ENCODE data around the gene EFL1. TPM values are rescaled to one million over a fixed set of nuclear protein-coding genes. Genes with fewer than 3 reads are reported as not detected.

Gene EFL1
- total and polyA plus RNA-seq, 4 donors: 3.2 to 10.1 (median 6.1) TPM

DNA sequence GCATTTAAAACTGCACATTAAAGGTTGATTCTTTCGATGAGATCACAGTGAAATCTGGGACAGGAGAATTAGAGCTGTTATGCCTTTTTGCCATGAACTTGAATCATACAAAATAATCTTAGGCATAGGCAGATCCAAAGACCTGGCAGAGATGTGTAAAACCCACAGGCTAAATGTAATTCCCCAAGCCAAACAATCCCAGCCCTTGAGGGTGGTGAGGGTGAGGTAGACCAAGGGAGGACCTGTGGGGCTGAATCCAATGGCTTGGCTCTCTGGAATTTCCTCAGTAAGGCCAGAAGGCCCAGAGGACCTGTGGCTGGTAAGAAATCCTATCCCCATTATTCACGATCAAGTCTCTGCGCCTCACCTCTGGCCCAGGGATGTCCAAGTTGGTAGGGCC, 136.2 kb downstream of the EFL1 start:
- H3K9ac ChIP-seq (ENCODE audit: low read depth in 1 of 2, low read length in 2 of 2): no peak overlapping the region

DNA sequence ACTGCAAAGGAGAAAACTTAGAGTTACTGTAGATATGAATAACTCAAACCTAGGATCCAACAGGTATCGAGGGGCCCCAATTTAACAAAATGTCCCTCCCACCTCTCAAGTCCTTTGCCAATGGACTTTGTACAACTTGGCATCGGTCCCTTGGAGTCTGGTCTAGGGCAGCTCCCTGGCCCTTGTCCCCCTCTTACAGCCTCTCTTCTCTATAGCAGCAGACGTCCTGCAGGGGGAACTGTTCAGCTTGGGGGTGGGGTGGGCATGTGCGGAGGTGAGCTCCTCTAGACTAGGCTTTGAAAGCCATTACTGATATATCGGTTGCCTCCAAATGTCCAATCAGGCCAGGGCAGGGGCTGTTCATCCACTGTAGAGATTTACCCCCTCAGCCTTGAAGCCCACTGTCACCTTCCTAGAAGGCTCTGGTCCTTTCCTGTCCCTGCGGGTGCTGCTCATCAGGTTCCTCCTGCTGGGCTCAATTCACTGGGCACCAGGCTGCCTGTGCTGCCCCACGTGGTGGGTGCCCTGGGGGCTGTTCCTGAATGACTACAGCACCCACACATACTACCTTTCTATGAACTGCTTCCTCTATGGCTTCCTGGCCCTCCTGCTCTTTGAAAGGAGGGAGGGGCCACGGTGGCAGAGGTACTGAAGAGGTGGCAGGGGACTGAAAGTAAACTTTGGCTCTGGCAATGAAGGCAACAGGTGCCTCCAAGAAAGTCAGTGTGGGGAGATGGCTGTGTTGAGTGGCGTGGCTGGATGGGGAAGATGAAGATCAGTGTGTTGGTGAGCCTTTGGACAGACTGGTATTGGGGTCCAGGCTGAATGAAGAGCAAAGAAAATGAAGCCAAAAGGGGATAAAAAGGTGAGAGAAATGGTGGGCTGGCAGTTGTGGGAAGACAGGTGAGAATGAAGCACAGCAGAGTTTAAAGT, 137.9 kb downstream of the EFL1 start:
- Histone ChIP-seq H3K9ac (ENCODE audit: low read depth in 1 of 2, low read length in 2 of 2) (no peak overlapping the region), H3K4me1 (ENCODE audit: control insufficient read depth in 4 of 4, insufficient read depth in 4 of 4, low read length in 3 of 4) (peaks cover 11 to 44% (median 35%) of the 10 kb centered on the region in 4 donors), H3K36me3 (ENCODE audit: control insufficient read depth in 4 of 4, insufficient read depth in 3 of 4, low read depth in 1 of 4, low read length in 3 of 4) (no peaks in the 10 kb centered on the region), H3K4me3 (ENCODE audit: low read depth in 1 of 3, low read length in 3 of 3) (no peak overlapping the region), H3K9me3 (ENCODE audit: control insufficient read depth in 4 of 4, low read length in 3 of 4) (no peaks in the 10 kb centered on the region), H3K27ac (ENCODE audit: low read depth in 1 of 2, low read length in 2 of 2) (no peak overlapping the region), H3K27me3 (ENCODE audit: control insufficient read depth in 4 of 4, insufficient read depth in 4 of 4, low read length in 3 of 4) (no peaks in the 10 kb centered on the region)
- 65% methylated on average over 9 of the region's 9 CpGs for WGBS
- no peak for TF ChIP-seq EGR1 (IDR thresholded peaks at IDR 0.05; ENCODE audit: low read depth in 2 of 2)
- TF ChIP-seq SP1 (IDR thresholded peaks at IDR 0.05): no peak
- TF ChIP-seq ATF3 (IDR thresholded peaks at IDR 0.05): no peak
- TF ChIP-seq HNF4A (conservative IDR thresholded peaks at IDR 0.05): peak; percentile 56 to 57
- no peak for DNase-seq (ENCODE audit: low spot score)

More for the DNA sequence above, 136.2 kb downstream of the EFL1 start:
- peaks cover 11 to 44% (median 35%) of the 10 kb centered on the region in 4 donors for H3K4me1 ChIP-seq (ENCODE audit: control insufficient read depth in 4 of 4, insufficient read depth in 4 of 4, low read length in 3 of 4)
- no peaks in the 10 kb centered on the region for H3K36me3 ChIP-seq (ENCODE audit: control insufficient read depth in 4 of 4, insufficient read depth in 3 of 4, low read depth in 1 of 4, low read length in 3 of 4)
- H3K4me3 ChIP-seq (ENCODE audit: low read depth in 1 of 3, low read length in 3 of 3): no peak overlapping the region
- H3K9me3 ChIP-seq (ENCODE audit: control insufficient read depth in 4 of 4, low read length in 3 of 4): no peaks in the 10 kb centered on the region
- WGBS: over 99% methylated on average over 3 of the region's 3 CpGs
- H3K27me3 ChIP-seq (ENCODE audit: control insufficient read depth in 4 of 4, insufficient read depth in 4 of 4, low read length in 3 of 4): no peaks in the 10 kb centered on the region
- TF ChIP-seq ATF3 (IDR thresholded peaks at IDR 0.05) (no peak), HNF4G (IDR thresholded peaks at IDR 0.05) (no peak)
- TF ChIP-seq, protein P1, sequence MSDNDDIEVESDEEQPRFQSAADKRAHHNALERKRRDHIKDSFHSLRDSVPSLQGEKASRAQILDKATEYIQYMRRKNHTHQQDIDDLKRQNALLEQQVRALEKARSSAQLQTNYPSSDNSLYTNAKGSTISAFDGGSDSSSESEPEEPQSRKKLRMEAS (IDR thresholded peaks at IDR 0.05): no peak
- DNase-seq (ENCODE audit: low spot score): no peak
- no peak overlapping the region for H3K27ac ChIP-seq (ENCODE audit: low read depth in 1 of 2, low read length in 2 of 2)

GRCh38 chr15:82122746-82123400, 139.7 kb downstream of the EFL1 start:
- no peak overlapping the region for H3K9ac ChIP-seq (ENCODE audit: low read depth in 1 of 2, low read length in 2 of 2)
- WGBS: 94% methylated on average over 4 of the region's 4 CpGs
- peaks cover 6 to 33% (median 25%) of the 10 kb centered on the region in 4 donors for H3K4me1 ChIP-seq (ENCODE audit: control insufficient read depth in 4 of 4, insufficient read depth in 4 of 4, low read length in 3 of 4)
- H3K9me3 ChIP-seq (ENCODE audit: control insufficient read depth in 4 of 4, low read length in 3 of 4): no peaks in the 10 kb centered on the region
- no peak overlapping the region for H3K4me3 ChIP-seq (ENCODE audit: low read depth in 1 of 3, low read length in 3 of 3)
- TF ChIP-seq CTCF (IDR thresholded peaks at IDR 0.05; ENCODE audit: low read depth, low read length, missing input control) (no peak), RXRA (IDR thresholded peaks at IDR 0.05) (no peak), FOXA1 (IDR thresholded peaks at IDR 0.05) (no peak), YY1 (IDR thresholded peaks at IDR 0.05) (no peak), ATF3 (IDR thresholded peaks at IDR 0.05) (no peak), EGR1 (IDR thresholded peaks at IDR 0.05; ENCODE audit: low read depth in 2 of 2) (no peak), SP1 (IDR thresholded peaks at IDR 0.05) (no peak), JUND (IDR thresholded peaks at IDR 0.05) (no peak), NR2F2 (IDR thresholded peaks at IDR 0.05) (no peak), RAD21 (IDR thresholded peaks at IDR 0.05) (no peak), GABPA (IDR thresholded peaks at IDR 0.05 in 1 of 2, conservative IDR thresholded peaks at IDR 0.05 in 1 of 2) (no peak), FOXA2 (IDR thresholded peaks at IDR 0.05) (no peak), HNF4G (IDR thresholded peaks at IDR 0.05) (no peak), ZBTB33 (IDR thresholded peaks at IDR 0.05) (no peak)
- TF ChIP-seq, protein P1 (IDR thresholded peaks at IDR 0.05): no peak
- no peaks in the 10 kb centered on the region for H3K36me3 ChIP-seq (ENCODE audit: control insufficient read depth in 4 of 4, insufficient read depth in 3 of 4, low read depth in 1 of 4, low read length in 3 of 4)
- DNase-seq (ENCODE audit: low spot score): no peak
- no peaks in the 10 kb centered on the region for H3K27me3 ChIP-seq (ENCODE audit: control insufficient read depth in 4 of 4, insufficient read depth in 4 of 4, low read length in 3 of 4)
- H3K27ac ChIP-seq (ENCODE audit: low read depth in 1 of 2, low read length in 2 of 2): no peak overlapping the region

Measured in liver (tissue), 9 donors.